ENCODE measurements around the gene GALNTL6. TPM values are rescaled to one million over a fixed set of nuclear protein-coding genes. Genes with fewer than 3 reads are reported as not detected.
"Not testable (repeated sequence)": the region's sequence is repeated elsewhere in the genome, so short reads cannot be mapped to it uniquely, and the experiment has no call there.

Gene GALNTL6
- total RNA-seq, 1 donor = not detected

GRCh38 chr4:173039617-173040577 lies 1226.7 kb downstream of the GALNTL6 start:
- peak; percentile 31 for DNase-seq (ENCODE audit: low read depth)
- no peak overlapping the region for H3K4me3 ChIP-seq (ENCODE audit: low read depth, low read length)
- TF ChIP-seq CTCF (IDR thresholded peaks at IDR 0.05; ENCODE audit: insufficient read depth, low read length) = no peak

GRCh38 chr4:173041482-173041881 lies 1228.3 kb downstream of the GALNTL6 start:
- no peak overlapping the region for H3K4me3 ChIP-seq (ENCODE audit: low read depth, low read length)
- no peak for DNase-seq (ENCODE audit: low read depth)
- no peak for TF ChIP-seq CTCF (IDR thresholded peaks at IDR 0.05; ENCODE audit: insufficient read depth, low read length)

GRCh38 chr4:173042139-173042538 lies 1228.9 kb downstream of the GALNTL6 start:
- DNase-seq (ENCODE audit: low read depth); H3K4me3 ChIP-seq (ENCODE audit: low read depth, low read length): not testable (repeated sequence)

- no peak for TF ChIP-seq CTCF (IDR thresholded peaks at IDR 0.05; ENCODE audit: insufficient read depth, low read length)
- no peak overlapping the region for H3K4me3 ChIP-seq (ENCODE audit: low read depth, low read length)
- no peak for DNase-seq (ENCODE audit: low read depth)
These were observed 1231.1 kb downstream of the GALNTL6 start for GRCh38 chr4:173044340-173044739.

- TF ChIP-seq CTCF (IDR thresholded peaks at IDR 0.05; ENCODE audit: insufficient read depth, low read length) = no peak
- no peak for DNase-seq (ENCODE audit: low read depth)
These were observed 1232.4 kb downstream of the GALNTL6 start for GRCh38 chr4:173045571-173045970.

GRCh38 chr4:173046144-173046543 lies 1232.9 kb downstream of the GALNTL6 start:
- H3K4me3 ChIP-seq (ENCODE audit: low read depth, low read length) = no peak overlapping the region
- no peak for DNase-seq (ENCODE audit: low read depth)
- TF ChIP-seq CTCF (IDR thresholded peaks at IDR 0.05; ENCODE audit: insufficient read depth, low read length) = no peak

More at GRCh38 chr4:173045571-173045970, 1232.4 kb downstream of the GALNTL6 start:
- H3K4me3 ChIP-seq (ENCODE audit: low read depth, low read length) = no peak overlapping the region

GRCh38 chr4:173046818-173047217 lies 1233.6 kb downstream of the GALNTL6 start:
- no peak for DNase-seq (ENCODE audit: low read depth)
- TF ChIP-seq CTCF (IDR thresholded peaks at IDR 0.05; ENCODE audit: insufficient read depth, low read length) = no peak
- H3K4me3 ChIP-seq (ENCODE audit: low read depth, low read length) = no peak overlapping the region
